Ammon's horn (tissue), 1 donor: ENCODE results near the gene PIK3C2G.
A peak's percentile ranks its signal among the peaks of the same experiment; 100 is the strongest.
"Not testable (repeated sequence)": the region's sequence is repeated elsewhere in the genome, so short reads cannot be mapped to it uniquely, and the experiment has no call there.

Experiments used
- DNase-seq: peaks from one replicate; pipeline ENCODE4 v3.0.0-alpha.2; 2016; ENCODE audit warnings: low spot score

The PIK3C2G gene, protein sequence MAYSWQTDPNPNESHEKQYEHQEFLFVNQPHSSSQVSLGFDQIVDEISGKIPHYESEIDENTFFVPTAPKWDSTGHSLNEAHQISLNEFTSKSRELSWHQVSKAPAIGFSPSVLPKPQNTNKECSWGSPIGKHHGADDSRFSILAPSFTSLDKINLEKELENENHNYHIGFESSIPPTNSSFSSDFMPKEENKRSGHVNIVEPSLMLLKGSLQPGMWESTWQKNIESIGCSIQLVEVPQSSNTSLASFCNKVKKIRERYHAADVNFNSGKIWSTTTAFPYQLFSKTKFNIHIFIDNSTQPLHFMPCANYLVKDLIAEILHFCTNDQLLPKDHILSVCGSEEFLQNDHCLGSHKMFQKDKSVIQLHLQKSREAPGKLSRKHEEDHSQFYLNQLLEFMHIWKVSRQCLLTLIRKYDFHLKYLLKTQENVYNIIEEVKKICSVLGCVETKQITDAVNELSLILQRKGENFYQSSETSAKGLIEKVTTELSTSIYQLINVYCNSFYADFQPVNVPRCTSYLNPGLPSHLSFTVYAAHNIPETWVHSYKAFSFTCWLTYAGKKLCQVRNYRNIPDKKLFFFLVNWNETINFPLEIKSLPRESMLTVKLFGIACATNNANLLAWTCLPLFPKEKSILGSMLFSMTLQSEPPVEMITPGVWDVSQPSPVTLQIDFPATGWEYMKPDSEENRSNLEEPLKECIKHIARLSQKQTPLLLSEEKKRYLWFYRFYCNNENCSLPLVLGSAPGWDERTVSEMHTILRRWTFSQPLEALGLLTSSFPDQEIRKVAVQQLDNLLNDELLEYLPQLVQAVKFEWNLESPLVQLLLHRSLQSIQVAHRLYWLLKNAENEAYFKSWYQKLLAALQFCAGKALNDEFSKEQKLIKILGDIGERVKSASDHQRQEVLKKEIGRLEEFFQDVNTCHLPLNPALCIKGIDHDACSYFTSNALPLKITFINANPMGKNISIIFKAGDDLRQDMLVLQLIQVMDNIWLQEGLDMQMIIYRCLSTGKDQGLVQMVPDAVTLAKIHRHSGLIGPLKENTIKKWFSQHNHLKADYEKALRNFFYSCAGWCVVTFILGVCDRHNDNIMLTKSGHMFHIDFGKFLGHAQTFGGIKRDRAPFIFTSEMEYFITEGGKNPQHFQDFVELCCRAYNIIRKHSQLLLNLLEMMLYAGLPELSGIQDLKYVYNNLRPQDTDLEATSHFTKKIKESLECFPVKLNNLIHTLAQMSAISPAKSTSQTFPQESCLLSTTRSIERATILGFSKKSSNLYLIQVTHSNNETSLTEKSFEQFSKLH (N-terminal part only)

DNA sequence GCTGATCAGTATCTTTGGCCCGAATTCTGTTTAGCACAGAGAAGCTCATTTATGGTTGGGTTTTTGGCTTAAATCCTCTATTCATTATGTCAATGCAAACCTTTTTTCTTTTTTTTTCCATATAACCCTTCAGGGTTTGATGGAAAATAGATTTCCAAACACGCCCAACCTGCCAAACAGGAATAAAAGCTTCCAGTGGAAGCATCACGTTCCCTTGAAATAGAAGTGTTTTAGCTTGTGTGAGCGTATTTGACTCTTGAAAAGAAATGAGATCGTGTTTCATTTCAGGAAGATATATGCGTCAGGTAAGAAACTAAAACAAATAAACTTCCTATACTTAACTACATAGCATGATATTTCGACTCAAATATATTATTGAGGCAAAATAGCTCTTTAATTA lies at the start of gene PIK3C2G:
PIK3C2G (plus strand) TSS at position 246 of the 400 bp plus-strand sequence. CDS start 20,564 bp downstream, outside the sequence.
- DNase-seq, result no peak

DNA sequence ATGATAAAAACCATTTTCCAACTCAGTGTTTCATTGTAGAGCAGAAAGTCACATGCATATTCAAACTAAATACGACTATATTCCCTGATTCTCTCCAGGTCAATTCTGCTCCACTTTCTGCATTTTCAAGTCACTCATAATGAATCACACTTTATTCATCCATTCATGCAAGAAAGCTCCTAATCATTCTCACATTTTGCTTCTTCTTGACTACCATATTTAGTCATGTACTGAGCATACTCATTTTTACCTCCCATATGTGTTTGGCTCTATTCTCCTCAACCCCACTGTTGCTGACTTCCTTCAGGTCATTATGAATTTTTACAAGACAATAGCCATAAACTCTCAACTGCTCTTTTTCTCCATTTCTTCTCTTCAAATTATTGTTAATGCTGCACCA lies 43.4 kb upstream of the PIK3C2G start:
- no peak for DNase-seq

DNA sequence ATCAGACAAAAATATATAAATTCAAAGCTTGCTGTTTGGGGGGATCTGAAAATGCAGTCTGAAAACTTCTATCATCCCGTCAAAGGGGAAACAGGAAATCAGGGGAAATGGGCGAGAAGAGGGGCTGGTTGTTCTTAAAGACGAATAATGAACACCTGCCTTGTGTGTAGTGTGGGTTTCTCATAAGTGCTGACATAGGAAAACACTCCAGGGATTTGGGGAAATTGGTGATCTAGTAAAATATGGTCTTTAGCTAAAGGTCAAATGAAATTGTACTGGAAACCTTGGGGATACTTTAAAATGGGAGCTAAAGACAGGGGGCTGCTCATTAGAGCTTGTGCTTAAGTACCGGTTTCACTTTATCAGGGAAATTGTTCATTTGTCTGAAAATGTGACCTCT lies 39.6 kb upstream of the PIK3C2G start:
- no peak for DNase-seq

DNA sequence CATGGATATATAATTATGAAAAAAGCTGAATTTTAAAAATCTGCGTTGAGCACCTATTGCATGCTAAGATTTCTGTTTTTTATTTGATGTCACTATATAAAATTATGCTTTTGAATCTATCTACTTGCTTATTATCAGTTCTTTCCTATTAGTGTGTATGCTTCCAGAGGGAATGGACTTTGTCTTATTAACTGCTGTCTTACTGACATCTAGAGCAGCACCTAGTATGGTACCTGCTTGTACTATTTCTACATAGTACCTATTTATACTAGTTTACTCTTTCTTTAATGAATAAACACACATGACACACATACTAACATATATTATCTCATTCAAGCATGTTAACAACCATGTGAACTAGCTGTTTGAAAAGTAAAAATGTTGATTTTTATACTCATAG lies 38.6 kb upstream of the PIK3C2G start:
- DNase-seq, result no peak

DNA sequence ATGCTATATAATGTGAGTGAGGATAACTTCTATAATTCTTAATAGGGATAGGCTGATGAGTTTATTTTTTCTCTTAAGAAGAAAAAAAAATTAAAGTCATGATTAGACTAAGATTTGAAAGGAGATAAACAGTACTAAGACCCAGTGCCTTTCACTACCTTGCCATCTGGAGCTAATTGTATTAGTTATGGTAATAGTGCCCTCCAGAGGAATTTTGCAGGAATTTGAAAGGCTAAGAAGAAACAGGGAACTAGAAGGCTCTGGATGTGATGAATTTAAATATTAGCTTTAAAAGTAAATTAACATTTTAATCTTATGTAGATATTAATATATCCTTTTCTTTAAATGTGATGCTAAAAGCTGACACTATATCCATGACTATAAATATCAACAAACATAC lies 36.6 kb upstream of the PIK3C2G start:
- peak; percentile 25 for DNase-seq

DNA sequence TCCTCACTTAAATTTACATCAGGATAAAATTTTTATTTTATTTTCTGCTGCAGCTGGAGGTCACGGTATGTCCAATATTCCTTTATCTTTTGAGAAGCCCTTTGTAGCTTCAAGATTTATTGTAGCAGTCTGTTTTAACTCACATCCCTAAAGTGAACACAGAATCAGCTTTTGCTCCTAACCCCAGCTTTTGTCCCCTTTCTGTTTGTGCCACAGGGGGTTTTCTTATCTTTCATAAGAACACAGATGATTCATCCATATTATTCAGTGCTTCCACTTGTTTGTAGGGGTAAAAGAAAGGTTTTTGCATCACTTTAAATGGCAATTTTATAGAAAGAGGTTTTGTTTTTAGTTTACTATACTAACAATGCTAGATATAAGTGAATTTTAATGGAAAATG lies 21.8 kb upstream of the PIK3C2G start:
- DNase-seq, result no peak

DNA sequence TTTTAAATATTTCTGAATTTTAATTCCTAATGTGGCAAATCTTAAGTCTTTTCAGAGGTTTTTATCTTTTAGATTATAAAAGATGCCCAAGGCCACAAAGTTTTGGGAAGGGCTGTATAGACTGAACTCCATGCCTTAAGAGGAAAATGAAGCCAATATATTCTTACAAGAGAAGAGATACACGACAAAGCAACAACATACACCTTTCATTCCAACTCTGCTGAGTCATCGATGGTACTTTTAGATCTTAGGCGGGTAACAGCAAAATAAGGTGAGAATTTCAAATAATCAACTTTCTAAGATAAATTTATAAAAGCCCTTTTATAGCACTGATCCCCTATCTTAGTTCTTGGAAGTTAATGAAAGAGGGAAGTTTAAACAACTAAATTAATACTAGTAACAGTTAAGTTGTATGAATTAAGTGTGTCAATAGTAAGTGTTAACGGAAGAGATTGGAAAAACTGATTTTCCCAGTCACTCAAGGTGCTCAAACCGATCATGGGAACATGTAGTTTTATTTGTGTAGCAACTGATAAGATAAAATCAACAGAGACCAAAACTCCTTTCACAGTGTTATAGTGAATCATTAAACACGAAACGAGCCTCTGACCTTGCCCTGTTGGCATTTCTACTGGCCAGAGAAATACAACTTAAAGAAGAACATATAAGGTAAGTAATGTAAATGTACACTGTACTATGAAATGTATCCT lies 18.8 kb upstream of the PIK3C2G start:
- DNase-seq, result no peak

DNA sequence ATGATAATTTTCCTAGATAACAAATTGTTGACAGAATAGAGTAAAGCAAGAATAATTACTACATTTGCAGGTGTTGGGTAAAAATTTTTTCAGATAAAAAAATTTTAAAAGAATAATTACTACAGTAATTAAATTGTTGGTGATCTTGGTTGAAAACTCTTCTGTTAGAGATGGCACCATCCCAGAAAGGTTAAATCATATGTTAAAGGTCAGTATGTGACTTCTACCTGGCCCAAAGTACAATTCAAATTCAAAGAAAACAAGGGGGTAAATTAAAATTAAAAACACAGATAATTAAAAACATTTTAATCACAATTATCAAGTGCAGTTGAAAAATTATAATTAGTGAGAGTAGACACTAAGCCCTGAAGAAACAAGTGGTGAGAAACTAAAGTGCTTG lies 18.1 kb upstream of the PIK3C2G start:
- DNase-seq, result no peak

DNA sequence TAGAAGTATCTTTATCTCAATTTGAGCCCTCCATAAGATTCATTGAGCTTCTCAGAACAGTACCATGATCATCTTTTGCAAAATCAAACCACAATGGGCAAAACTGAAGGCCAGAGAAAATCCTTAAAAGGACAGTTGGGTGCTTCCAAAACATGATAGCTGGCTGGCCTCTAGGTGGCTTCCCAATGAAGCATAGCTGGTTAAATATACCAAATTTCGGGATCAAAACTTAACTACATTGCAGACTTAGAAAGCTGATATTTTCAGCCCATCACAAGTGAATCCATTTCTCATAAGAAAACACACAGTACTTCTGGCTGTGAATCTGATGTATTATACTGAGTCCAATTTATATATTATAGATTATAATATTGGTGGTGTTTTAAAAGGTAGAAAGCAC lies 15.3 kb upstream of the PIK3C2G start:
- DNase-seq, result no peak

DNA sequence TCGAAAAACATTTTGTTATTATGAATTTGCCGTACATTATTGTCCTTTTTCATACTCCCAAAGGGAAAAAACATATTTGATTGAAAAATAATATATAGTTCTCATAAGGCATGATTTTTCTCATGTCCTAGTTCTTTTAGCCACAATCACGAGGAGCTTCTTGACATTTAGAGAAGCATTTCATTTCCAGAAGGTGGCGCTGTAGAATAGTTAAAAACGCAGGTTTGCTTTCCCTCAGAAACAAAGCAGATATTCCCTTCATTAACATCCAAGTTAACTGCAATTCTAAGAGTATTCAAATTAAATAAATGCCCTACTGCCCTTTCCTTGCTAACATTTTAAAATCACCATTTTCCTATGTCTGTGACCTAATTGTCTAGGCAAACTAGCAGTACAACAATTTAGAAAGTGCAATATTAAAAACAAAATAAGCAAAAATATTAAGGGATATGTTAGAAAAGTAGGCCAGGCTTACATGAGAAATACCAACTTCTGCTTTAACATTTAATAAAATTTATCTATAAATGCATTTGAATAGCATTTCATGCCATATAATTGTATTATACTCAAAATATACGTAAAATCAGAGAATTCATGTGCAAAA lies 10.9 kb upstream of the PIK3C2G start:
- DNase-seq, result peak; percentile 74

DNA sequence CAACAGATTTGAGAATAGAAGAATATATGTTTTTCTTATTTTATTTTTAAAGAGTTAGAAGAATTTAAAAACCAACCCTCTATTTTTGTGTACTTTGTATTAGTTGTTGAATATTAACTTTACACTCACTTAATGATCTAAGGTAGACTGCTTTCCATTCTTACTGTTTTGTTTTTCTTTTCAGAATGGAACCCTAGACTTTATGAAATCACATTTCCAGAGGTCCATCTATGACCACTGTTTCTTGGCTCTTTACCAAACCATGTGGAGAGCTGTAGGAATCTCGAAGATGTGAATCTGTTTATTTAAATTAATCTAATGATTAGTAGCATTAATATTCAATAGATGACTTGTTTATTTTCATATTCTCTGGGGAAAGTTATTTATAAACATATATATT lies 7.2 kb upstream of the PIK3C2G start:
- no peak for DNase-seq

DNA sequence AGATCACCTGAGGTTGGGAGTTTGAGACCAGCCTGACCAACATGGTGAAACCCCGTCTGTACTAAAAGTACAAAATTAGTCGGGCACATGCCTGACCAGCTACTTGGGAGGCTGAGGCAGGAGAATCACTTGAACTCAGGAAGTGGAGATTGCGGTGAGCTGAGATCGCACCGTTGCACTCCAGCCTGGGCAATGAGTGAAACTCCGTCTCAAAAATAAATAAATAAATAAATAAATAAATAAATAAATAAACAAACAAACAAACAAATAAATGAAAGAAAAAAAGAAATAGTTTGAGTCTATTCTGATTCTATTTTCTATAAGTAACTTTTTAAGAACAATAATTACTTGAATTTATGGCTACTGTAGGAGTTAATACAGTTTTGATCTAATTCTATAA lies 6.3 kb upstream of the PIK3C2G start:
- DNase-seq, result not testable (repeated sequence)

DNA sequence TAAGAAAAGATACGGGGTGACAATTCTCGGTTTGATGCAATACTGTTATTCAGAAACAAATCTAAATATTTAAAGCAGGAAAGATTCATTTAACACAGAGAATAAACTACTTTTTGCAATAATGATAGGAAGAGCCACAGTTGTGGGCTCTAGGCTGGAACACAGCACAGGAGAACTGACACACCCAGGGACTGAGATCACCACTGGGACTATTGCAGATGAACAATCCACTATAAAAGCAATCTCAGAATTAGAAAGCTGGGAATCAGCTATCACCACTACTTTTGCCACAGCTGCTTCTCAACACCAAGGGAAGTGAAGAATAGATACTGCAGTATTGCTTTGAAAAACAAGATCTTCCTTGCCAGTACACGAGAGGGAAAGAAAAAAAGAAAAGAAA lies 4.1 kb upstream of the PIK3C2G start:
- DNase-seq, result no peak

DNA sequence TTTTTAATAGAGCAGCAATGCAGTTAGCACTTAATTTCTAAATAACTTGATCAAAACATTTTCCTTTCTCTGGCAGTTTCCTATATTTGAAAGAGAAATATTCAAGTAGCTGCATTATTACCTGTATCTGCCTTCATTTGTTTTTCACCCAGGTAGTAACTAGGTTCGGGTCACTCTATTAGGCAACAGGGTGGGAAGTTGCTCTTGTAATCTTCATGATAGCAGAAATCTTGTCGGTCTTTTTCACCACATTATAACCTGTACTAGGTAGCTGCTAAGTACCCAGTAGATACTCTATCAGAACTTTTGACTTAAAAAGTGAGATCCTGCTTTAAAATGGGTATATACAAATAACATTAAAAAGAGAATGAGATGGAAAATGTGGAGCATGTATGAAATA lies 2.4 kb upstream of the PIK3C2G start:
- DNase-seq, result no peak

DNA sequence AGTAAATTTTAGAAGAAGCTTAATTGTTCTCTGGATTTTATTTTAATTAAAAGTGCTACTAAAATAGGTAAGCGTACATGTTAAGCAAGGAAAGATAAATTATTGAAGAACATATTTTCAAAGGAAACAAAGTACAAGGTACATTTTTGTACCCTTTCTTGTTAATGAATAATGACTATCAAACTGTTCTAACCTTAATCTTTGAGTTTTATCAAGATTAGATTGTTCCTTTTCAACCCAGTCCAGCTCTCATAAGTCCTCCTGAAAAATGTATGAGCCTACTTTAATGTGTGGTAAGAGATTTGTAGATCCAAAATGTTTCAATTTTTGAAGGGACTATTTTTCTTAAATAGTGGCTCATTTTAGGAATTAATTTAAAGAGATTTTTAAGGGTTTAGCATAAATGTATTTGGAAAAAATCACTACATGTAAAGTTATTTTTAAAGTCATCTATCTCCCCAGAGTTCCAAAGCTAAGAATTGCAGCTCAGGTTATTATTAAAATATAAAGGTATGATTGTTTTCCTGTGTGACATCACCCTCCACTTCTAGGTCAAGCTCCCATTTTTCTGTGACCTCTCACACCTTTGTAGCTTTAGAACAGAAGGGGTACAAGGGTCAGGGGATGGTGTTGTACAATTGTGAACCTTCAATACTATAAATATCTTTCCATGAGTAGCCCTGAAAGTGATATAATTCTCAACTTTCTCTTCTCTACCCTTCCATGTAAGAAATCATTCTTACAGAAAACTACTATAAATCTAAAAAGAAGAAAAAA lies 1.2 kb upstream of the PIK3C2G start:
- DNase-seq, result no peak

DNA sequence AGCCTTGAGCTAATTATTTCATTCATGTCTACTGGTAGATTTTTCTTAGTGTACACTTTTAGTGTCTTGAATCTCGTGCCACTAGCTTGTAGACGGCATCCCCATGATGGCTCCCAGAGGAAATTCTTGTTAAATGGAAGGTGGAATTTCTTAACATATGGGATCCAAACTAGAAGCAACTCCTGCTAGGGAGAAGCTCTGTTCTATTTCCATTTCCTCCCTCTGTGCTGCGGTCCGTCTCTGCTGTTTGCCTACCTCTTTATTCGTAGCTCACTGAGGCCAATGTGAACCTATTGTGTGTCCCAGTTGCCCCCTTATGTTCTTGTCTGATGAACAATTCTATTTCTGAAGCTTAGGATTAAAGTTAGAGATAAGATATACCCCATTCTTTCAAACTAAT lies 588 bp downstream of the PIK3C2G start:
- DNase-seq, result no peak

DNA sequence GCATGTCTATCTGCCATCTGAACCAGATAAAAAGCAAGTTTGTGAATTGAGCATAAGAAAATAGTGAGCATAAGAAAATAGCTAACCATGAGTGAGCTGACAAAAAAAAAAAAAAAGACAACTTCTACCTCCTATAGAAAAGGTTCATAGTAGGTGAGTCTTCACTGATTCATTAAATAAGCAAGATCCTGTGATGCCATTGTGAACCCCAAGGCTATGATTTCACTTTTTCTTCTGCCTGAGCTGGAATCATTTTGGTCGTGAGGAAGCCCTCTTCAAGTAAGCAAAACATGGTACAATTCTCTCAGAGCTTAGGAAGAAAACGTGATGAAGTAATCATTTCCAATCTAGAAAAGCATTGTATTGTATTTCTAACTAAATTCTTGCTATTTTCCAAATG lies 1.2 kb downstream of the PIK3C2G start:
- DNase-seq, result no peak

DNA sequence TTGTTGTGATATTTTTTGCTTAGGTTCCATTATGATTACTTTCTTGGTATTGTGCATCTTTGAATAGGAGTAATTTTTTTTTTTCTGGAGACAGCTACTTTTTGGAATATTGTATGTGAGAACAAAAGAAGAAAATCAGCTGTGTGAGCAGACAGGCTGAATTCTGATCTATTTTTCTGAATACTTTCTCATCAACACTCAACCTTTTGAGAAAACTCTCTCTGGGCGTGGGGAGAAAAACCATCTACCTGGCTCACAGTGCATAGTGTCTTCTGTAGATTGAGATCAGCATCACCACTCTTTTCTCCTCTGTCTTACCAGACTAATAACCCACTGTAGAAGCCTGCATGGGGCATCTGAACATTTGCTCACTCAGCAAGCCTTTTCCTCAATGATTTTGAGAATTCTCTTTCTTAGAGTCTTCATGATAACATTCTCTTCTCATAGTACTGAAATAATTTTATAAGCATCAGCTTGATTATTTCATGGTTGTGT lies 3.3 kb downstream of the PIK3C2G start:
- no peak for DNase-seq

DNA sequence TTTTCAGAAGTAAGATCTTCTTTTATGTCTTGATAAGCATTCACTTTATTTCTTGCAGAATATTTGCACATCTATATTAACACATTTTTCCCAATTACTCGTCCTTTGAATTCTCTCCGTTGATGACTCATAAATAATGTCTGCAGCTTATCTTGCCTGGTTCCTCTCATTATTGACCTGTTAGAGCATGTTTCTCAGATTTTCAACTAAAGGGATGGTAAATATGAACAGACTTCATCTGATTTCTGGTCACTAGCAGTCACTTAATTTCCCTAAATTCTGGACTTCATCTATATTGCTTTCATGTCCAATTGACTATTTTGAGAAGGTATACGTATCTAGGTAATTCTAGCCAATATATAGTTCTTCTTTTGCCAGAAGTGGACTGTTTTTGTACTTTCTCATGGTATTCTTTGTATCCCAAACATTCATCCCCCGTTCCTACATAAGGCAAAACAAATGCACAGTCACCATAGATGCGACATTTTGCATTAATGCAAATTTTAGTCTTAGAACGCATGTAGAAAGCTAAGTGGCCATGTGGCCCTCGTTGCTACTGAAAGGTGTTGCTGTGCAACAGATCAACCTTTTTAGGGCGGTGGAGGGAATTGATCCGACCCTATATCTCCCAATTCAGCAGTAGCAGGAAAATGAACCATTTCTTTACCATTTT lies 6.2 kb downstream of the PIK3C2G start:
- no peak for DNase-seq

DNA sequence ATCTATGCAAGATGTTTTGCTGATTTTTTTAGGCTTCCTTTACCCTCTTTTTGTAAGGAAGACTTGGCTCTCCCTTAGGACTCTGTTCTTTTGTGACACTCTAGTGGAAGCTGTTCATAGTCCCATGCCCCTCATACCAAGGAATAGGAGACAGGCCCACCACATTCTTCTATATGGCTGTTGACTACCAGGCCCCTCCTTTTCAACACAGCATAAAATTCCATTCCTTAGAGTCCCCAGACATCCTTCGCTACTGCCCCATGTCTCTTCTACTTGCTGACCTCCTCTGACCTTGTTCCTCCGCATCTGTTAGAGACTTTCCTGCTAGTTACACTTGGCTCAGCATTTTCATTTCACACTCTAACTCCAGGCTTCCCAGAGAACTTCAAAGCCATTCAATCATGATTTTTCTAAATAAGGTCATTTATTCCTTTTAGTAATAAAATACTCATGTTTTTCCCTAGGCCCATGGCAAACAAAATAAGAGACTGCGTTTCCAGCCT lies 9.7 kb downstream of the PIK3C2G start:
- no peak for DNase-seq
